SK-N-SH treated with all-trans-retinoic acid at 6 μM for 48 hours (cell line): ENCODE data around the gene ADGRG6.

ENCODE experiments used
- ATAC-seq: fragments of 200-7000 bp; cut with Tn5 transposase; 3 replicates; pipeline ENCODE4 v1.9.1; 2020; ENCODE audit warnings: mild to moderate bottlenecking, moderate library complexity
- ARNTL ChIP-seq: fragments of 450-650 bp; formaldehyde crosslinking; IDR thresholded peaks from 2 replicates; pipeline ENCODE4 v1.5.0; 2020; ENCODE audit warnings: low read depth, mild to moderate bottlenecking, moderate library complexity, borderline replicate concordance
- BACH2 ChIP-seq: fragments of 250-450 bp; sonication (Bioruptor Pico); IDR thresholded peaks from 2 replicates; pipeline ENCODE4 v1.9.0; 2021; ENCODE audit warnings: mild to moderate bottlenecking, borderline replicate concordance
- CSDC2 ChIP-seq: fragments of 250-450 bp; sonication (Bioruptor Pico); IDR thresholded peaks from 2 replicates; pipeline ENCODE4 v1.5.0; 2020; ENCODE audit warnings: mild to moderate bottlenecking, moderate library complexity
- ESRRG ChIP-seq: fragments of 250-450 bp; sonication (Bioruptor Pico); IDR thresholded peaks from 2 replicates; pipeline ENCODE4 v1.6.1; 2021; ENCODE audit warnings: mild to moderate bottlenecking
- GLIS3 ChIP-seq: fragments of 250-450 bp; sonication (Bioruptor Pico); IDR thresholded peaks from 2 replicates; pipeline ENCODE4 v1.5.0; 2020; ENCODE audit warnings: mild to moderate bottlenecking, moderate library complexity
- ISL1 ChIP-seq: fragments of 250-450 bp; sonication (Bioruptor Pico); IDR thresholded peaks from 2 replicates; pipeline ENCODE4 v2.1.2; 2022; ENCODE audit warnings: mild to moderate bottlenecking, moderate library complexity
- OSR1 ChIP-seq: fragments of 250-450 bp; sonication (Bioruptor Pico); IDR thresholded peaks from 2 replicates; pipeline ENCODE4 v1.8.0; 2022; ENCODE audit warnings: moderate library complexity, mild to moderate bottlenecking, inconsistent platforms
- RARB ChIP-seq: fragments of 250-450 bp; sonication (Bioruptor Pico); IDR thresholded peaks from 2 replicates; pipeline ENCODE4 v1.8.0; 2021; ENCODE audit warnings: mild to moderate bottlenecking, moderate library complexity
- TCF4 ChIP-seq: fragments of 250-450 bp; sonication (Bioruptor Pico); IDR thresholded peaks from 2 replicates; pipeline ENCODE4 v1.8.0; 2021; ENCODE audit warnings: mild to moderate bottlenecking, moderate library complexity, borderline replicate concordance
- ZC3H10 ChIP-seq: fragments of 250-450 bp; sonication (Bioruptor Pico); IDR thresholded peaks from 2 replicates; pipeline ENCODE4 v1.5.1; 2021; ENCODE audit warnings: mild to moderate bottlenecking, moderate library complexity
- ZFP3 ChIP-seq: fragments of 250-450 bp; sonication (Bioruptor Pico); IDR thresholded peaks from 2 replicates; pipeline ENCODE4 v1.5.0; 2020; ENCODE audit warnings: mild to moderate bottlenecking, moderate library complexity
- ZNF565 ChIP-seq: fragments of 450-650 bp; formaldehyde crosslinking; conservative IDR thresholded peaks from 2 replicates; pipeline ENCODE4 v1.5.0; 2020; ENCODE audit warnings: low read depth, mild to moderate bottlenecking, moderate library complexity
- ZNF70 ChIP-seq: fragments of 450-650 bp; formaldehyde crosslinking; IDR thresholded peaks from 2 replicates; pipeline ENCODE4 v1.5.0; 2020; ENCODE audit warnings: mild to moderate bottlenecking, moderate library complexity
- ZNF8 ChIP-seq: fragments of 450-650 bp; formaldehyde crosslinking; IDR thresholded peaks from 2 replicates; pipeline ENCODE4 v1.5.0; 2020; ENCODE audit warnings: mild to moderate bottlenecking, moderate library complexity
- TF ChIP-seq, protein P1 (sequence below): fragments of 250-450 bp; sonication (Bioruptor Pico); IDR thresholded peaks from 2 replicates; pipeline ENCODE4 v1.5.1; 2021; ENCODE audit warnings: mild to moderate bottlenecking, moderate library complexity
- TF ChIP-seq, protein P2 (sequence below): fragments of 250-450 bp; sonication (Bioruptor Pico); IDR thresholded peaks from 2 replicates; pipeline ENCODE4 v1.5.1; 2020; ENCODE audit warnings: low read depth, mild to moderate bottlenecking, moderate library complexity
- TF ChIP-seq, protein P3 (sequence below): fragments of 250-450 bp; sonication (Bioruptor Pico); IDR thresholded peaks from 2 replicates; pipeline ENCODE4 v1.5.0; 2020; ENCODE audit warnings: mild to moderate bottlenecking, moderate library complexity
- TF ChIP-seq, protein P4 (sequence below): fragments of 250-450 bp; sonication (Bioruptor Pico); IDR thresholded peaks from 2 replicates; pipeline ENCODE4 v1.8.0; 2020; ENCODE audit warnings: mild to moderate bottlenecking, moderate library complexity, borderline replicate concordance

ADGRG6 gene

DNA sequence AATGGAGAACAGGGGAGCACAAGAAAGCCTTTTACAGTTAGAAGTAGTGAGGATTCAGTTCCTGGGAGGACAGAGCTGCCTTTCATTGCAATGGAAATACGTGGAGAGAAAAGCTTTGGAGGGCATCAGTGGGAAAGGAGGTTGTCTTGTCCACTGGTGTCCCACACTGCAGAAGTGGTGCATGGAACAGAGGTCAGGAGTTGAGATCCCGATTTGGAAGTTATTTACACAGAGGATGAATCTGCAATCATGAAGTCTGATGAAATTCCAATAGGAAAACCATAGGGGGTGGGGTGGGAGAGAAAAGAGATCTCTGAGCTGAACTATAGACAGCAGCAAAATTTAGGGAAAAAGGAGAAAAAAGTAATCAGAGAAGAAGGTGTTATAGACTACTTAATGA is 33.6 kb downstream of the ADGRG6 start:
- TF ChIP-seq TCF4, result no peak
- TF ChIP-seq, protein P1, sequence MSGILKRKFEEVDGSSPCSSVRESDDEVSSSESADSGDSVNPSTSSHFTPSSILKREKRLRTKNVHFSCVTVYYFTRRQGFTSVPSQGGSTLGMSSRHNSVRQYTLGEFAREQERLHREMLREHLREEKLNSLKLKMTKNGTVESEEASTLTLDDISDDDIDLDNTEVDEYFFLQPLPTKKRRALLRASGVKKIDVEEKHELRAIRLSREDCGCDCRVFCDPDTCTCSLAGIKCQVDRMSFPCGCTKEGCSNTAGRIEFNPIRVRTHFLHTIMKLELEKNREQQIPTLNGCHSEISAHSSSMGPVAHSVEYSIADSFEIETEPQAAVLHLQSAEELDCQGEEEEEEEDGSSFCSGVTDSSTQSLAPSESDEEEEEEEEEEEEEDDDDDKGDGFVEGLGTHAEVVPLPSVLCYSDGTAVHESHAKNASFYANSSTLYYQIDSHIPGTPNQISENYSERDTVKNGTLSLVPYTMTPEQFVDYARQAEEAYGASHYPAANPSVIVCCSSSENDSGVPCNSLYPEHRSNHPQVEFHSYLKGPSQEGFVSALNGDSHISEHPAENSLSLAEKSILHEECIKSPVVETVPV, result no peak
- no peak for TF ChIP-seq ZNF70
- no peak for TF ChIP-seq ZC3H10 (CRISPR knock-in tag)
- TF ChIP-seq BACH2 (CRISPR knock-in tag), result no peak
- TF ChIP-seq, protein P2, sequence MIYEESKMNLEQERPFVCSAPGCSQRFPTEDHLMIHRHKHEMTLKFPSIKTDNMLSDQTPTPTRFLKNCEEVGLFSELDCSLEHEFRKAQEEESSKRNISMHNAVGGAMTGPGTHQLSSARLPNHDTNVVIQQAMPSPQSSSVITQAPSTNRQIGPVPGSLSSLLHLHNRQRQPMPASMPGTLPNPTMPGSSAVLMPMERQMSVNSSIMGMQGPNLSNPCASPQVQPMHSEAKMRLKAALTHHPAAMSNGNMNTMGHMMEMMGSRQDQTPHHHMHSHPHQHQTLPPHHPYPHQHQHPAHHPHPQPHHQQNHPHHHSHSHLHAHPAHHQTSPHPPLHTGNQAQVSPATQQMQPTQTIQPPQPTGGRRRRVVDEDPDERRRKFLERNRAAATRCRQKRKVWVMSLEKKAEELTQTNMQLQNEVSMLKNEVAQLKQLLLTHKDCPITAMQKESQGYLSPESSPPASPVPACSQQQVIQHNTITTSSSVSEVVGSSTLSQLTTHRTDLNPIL (CRISPR knock-in tag), result no peak
- no peak for TF ChIP-seq RARB (CRISPR knock-in tag)
- TF ChIP-seq, protein P3, sequence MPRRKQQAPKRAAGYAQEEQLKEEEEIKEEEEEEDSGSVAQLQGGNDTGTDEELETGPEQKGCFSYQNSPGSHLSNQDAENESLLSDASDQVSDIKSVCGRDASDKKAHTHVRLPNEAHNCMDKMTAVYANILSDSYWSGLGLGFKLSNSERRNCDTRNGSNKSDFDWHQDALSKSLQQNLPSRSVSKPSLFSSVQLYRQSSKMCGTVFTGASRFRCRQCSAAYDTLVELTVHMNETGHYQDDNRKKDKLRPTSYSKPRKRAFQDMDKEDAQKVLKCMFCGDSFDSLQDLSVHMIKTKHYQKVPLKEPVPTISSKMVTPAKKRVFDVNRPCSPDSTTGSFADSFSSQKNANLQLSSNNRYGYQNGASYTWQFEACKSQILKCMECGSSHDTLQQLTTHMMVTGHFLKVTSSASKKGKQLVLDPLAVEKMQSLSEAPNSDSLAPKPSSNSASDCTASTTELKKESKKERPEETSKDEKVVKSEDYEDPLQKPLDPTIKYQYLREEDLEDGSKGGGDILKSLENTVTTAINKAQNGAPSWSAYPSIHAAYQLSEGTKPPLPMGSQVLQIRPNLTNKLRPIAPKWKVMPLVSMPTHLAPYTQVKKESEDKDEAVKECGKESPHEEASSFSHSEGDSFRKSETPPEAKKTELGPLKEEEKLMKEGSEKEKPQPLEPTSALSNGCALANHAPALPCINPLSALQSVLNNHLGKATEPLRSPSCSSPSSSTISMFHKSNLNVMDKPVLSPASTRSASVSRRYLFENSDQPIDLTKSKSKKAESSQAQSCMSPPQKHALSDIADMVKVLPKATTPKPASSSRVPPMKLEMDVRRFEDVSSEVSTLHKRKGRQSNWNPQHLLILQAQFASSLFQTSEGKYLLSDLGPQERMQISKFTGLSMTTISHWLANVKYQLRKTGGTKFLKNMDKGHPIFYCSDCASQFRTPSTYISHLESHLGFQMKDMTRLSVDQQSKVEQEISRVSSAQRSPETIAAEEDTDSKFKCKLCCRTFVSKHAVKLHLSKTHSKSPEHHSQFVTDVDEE (CRISPR knock-in tag), result no peak
- TF ChIP-seq ISL1 (CRISPR knock-in tag), result no peak
- TF ChIP-seq ZFP3 (CRISPR knock-in tag), result no peak
- TF ChIP-seq OSR1 (CRISPR knock-in tag), result no peak
- TF ChIP-seq ZNF565 (CRISPR knock-in tag), result no peak
- ATAC-seq, result no peak

DNA sequence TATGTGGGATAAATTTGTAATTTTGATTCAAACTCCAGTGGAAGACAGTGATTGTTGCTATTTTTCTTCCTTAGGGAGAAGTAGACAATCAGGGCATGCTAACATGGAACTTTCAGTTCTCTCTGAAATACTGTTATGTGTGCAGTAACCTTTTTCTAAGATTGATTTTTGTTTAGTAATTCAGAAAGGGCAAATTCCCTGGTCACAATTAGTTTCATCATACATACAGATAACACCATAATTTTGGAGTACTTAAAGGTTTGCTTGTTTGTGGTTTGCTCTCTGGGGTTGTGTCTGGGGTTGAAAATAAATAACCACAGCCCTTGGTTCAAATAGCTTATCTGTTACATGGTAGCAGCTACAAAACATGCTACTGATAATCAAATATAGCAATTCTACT is 34.4 kb downstream of the ADGRG6 start:
- TF ChIP-seq TCF4, result no peak
- no peak for TF ChIP-seq ZNF565 (CRISPR knock-in tag)
- TF ChIP-seq ESRRG (CRISPR knock-in tag), result no peak
- no peak for TF ChIP-seq OSR1 (CRISPR knock-in tag)
- TF ChIP-seq ZNF8 (CRISPR knock-in tag), result no peak
- TF ChIP-seq, protein P4, sequence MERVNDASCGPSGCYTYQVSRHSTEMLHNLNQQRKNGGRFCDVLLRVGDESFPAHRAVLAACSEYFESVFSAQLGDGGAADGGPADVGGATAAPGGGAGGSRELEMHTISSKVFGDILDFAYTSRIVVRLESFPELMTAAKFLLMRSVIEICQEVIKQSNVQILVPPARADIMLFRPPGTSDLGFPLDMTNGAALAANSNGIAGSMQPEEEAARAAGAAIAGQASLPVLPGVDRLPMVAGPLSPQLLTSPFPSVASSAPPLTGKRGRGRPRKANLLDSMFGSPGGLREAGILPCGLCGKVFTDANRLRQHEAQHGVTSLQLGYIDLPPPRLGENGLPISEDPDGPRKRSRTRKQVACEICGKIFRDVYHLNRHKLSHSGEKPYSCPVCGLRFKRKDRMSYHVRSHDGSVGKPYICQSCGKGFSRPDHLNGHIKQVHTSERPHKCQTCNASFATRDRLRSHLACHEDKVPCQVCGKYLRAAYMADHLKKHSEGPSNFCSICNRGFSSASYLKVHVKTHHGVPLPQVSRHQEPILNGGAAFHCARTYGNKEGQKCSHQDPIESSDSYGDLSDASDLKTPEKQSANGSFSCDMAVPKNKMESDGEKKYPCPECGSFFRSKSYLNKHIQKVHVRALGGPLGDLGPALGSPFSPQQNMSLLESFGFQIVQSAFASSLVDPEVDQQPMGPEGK (CRISPR knock-in tag), result no peak
- TF ChIP-seq ZFP3 (CRISPR knock-in tag), result no peak
- TF ChIP-seq ZC3H10 (CRISPR knock-in tag), result no peak
- no peak for TF ChIP-seq ARNTL (CRISPR knock-in tag)
- TF ChIP-seq ZNF70, result no peak
- no peak for TF ChIP-seq RARB (CRISPR knock-in tag)
- TF ChIP-seq, protein P3 (CRISPR knock-in tag), result no peak
- TF ChIP-seq, protein P2 (CRISPR knock-in tag), result no peak
- no peak for ATAC-seq

DNA sequence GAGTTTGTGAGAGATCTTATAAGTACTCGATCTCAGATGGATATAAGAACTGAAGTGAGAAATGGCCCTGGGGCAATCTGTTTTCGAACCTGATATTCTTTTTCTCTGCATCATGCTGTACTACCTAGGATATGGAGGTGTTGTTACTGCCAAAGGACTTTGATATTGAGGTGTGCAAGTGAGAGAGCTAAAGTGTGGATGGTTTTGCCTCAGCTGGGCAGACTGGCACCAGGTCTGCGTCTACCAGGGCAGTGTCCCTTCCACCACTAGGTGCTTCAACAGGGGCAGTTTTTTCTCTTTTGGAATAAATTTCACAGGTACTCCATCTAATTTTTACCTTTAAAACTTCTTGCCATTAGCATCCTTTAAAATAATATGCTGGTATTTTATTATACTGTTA is 35.0 kb downstream of the ADGRG6 start:
- ATAC-seq, result peak; percentile 7; the same call in 1 of the 3 replicates
- no peak for TF ChIP-seq GLIS3 (CRISPR knock-in tag)
- no peak for TF ChIP-seq OSR1 (CRISPR knock-in tag)
- TF ChIP-seq, protein P3 (CRISPR knock-in tag), result no peak
- TF ChIP-seq CSDC2 (CRISPR knock-in tag), result no peak
- no peak for TF ChIP-seq ZFP3 (CRISPR knock-in tag)
- TF ChIP-seq, protein P2 (CRISPR knock-in tag), result no peak
- TF ChIP-seq, protein P4 (CRISPR knock-in tag), result no peak
- no peak for TF ChIP-seq ESRRG (CRISPR knock-in tag)
- no peak for TF ChIP-seq ZNF70
